HuH-7.5 (cell line): ENCODE data around the gene PSMC1.
"Not testable (repeated sequence)": the region's sequence is repeated elsewhere in the genome, so short reads cannot be mapped to it uniquely, and the experiment has no call there.

ENCODE experiments used
- DNase-seq: peaks from one replicate; pipeline ENCODE4 v3.0.0; 2011; ENCODE audit warnings: low spot score

PSMC1 gene

GRCh38 chr14:90256354-90257131, at the start of gene PSMC1:
Gene PSMC1 (plus strand): TSS chr14:90256553. CDS start chr14:90256598, 45 bp downstream.
- peak; percentile 77 for DNase-seq

- DNase-seq = no peak
Observed at GRCh38 chr14:90213099-90213748, 43.1 kb upstream of the PSMC1 start.

- no peak for DNase-seq
Observed at GRCh38 chr14:90228478-90228877, 27.9 kb upstream of the PSMC1 start.

DNA sequence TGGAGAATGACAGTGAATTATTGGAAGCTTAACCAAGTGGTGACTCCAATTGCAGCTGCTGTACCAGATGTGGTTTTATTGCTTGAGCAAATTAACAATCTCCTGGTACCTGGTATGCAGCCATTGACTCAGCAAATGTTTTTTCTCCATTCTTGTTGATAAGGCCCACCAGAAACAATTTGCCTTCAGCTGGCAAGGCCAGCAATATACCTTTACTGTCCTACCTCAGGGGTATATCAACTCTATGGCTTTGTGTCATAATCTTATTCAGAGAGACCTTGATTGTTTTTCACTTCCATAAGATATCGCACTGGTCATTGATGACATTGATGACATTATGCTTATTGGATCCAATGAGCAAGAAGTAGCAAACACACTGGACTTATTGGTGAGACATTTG, 26.4 kb upstream of the PSMC1 start:
- not testable (repeated sequence) for DNase-seq

GRCh38 chr14:90235179-90235976, 21.0 kb upstream of the PSMC1 start:
- DNase-seq = peak; percentile 47

- no peak for DNase-seq
Observed at GRCh38 chr14:90239139-90239538, 17.2 kb upstream of the PSMC1 start.

- no peak for DNase-seq
Observed at GRCh38 chr14:90242444-90242843, 13.9 kb upstream of the PSMC1 start.

GRCh38 chr14:90246936-90247335, 9.4 kb upstream of the PSMC1 start:
- no peak for DNase-seq

DNA sequence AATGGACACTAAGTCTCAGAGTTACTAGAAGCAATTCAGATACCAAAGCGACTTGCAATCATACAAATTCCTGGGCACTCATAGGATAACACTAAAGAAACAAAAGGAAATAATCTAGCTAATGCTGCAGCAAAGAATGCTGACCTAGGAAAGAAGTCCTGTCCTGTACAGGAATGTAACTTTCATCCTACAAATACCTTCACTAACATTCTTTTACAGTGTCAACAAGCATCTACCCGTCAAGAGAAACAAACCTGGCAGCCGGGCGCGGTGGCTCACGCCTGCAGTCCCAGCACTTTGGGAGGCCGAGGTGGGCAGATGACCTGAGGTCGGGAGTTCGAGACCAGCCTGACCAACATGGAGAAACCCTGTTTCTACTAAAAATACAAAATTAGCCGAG, 8.9 kb upstream of the PSMC1 start:
- not testable (repeated sequence) for DNase-seq

GRCh38 chr14:90248594-90248993, 7.8 kb upstream of the PSMC1 start:
- no peak for DNase-seq

GRCh38 chr14:90253826-90254225, 2.5 kb upstream of the PSMC1 start:
- DNase-seq = no peak

GRCh38 chr14:90255871-90256270, 482 bp upstream of the PSMC1 start:
- no peak for DNase-seq

DNA sequence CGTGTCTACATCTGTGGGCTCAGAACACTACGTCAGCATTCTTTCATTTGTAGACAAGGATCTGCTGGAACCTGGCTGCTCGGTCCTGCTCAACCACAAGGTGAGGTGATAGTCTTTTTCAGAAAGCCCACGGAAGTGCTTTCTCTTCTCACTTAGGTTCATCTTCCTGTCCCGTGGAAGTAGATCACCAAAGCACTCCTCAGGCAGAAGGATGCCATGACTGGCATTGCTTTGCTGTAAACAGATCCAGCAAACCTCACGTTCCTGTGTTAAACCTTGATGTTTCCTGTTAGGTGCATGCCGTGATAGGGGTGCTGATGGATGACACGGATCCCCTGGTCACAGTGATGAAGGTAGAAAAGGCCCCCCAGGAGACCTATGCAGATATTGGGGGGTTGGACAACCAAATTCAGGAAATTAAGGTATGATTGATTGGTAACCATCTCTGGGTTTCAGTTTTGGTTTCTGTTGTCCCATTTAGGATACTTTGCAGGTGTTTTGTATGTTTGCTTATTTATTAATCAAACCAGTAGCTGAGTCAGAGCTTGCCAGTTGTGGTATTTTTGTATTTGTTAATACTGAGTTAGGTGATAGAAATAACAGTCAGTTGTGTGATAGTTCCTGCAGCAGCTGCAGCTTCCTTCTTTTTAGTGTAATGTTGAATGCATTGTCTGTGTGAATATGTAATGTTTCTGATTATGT, 7.5 kb downstream of the PSMC1 start:
- no peak for DNase-seq

GRCh38 chr14:90266441-90267154, 10.2 kb downstream of the PSMC1 start:
- DNase-seq = no peak

DNA sequence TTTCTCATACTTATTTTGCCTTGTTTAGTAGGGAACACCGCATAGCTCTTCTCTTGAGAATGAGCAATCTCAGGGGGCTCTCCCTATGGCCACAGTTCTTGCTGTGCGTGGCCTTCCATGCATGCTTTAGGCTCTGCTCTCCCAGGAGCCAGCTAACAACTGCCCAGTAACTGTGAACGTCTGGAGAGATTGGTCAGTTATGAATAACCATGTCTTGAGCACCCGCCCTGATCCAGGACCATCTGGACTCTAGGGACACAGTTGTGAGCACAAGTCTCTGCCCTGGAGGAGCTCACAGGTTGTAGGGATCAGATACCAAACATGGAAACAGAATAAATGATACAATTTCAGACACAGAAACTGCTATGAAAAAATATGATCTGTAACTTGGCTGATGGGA, 12.1 kb downstream of the PSMC1 start:
- no peak for DNase-seq

- no peak for DNase-seq
Observed at GRCh38 chr14:90272523-90272922, 16.2 kb downstream of the PSMC1 start.

DNA sequence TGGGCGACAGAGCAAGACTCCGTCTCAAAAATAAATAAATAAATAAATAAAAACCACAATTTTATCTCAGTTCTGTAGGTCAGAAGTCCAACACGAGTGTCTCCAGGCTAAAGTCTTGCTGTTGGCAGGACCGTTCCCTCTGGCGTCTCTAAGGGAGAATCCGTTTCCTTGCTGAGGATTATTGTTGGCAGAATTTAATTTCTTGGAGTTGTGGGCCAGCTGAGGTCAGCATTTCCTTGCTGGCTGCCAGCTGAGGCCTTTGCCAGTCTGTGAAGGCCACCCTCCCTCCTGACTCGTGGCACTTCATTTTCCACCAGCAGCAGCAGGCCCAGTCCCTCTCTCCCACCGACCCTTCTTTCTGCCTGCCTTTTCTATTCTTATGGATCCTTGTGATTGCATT, 17.2 kb downstream of the PSMC1 start:
- no peak for DNase-seq

DNA sequence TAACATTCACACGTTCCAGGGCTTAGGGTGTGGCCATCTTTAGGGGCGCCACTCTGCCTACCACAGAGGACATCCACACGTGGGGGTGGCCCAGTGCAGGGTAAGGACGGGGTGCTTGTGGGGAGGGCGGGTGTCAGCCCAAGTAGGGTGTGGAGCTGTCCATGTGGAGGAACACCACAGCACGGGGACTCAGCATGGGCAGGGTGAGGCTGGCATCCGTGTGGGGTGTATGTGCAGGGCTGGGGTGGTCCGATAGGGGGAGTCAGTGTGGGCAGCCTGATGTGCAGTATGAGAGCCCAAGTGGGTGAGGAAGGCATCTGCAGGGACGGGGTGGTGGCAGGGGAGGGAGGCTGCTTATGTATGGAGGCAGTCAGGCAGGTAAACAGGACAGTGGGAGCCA, 17.7 kb downstream of the PSMC1 start:
- DNase-seq = peak; percentile 19

DNA sequence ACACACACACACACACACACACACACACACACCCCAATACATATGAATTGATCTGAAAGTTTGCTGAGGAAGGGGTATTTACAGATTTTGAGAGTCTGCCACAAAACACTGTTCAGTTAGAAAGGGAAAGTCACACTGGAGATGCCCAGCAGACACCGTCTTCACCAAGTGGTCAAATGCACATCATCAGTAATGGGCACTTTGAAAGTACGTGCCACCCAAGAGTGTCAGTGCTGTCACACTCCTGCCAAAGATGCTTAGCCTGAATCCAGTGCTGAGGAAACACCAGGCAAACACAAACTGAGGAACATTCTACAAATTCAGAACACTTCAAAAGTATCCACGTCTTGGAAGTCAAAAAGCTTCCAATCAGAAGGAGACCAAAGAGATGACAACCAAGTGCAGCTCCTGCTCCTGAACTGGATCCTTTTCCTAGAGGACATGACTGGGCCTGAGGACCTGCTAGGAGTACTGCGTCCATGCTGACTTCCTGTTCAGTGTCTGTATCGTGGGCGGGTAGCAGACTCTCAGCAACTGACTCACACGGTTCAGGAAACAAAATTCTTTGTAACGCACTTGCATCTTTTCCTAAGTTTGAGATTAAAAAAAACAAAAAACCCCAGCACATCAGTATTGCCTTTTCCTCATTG, 18.6 kb downstream of the PSMC1 start:
- DNase-seq = no peak

DNA sequence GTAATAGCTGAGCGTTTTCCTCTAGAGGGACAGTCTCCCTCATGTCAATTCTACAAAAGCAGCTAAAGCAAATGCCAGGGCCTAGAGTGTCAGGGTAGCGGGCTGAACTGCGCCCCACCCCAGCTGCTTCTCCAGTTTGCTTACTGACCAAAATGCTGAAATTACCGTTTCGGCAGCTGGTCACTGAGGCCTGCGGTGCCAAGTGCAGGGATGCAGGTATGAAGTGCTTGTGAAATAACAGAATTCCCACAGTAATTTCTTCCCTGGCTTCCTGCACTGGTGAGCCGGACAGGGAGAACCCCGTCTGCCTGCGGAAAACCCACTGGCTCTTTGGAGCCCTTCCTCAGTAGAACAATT, 19.1 kb downstream of the PSMC1 start:
- DNase-seq = no peak

DNA sequence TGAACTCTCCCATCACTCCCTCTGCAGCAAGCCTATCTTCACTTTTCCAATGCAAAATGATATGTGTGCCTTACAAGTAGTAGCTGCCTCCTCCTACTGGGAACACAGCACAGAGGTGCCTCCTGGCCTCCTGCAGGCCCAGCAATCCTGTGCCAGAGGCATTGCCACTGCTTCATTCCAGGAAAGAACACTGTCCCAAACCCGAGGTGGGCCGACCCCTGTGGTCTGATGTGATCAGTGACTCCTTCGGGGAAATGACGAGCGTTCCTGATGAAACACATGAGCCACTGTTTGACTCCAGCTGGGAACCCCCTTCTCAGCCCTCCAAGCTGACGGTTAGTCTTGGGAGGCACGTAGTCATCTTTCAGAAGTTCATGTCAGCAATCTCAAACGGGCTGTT, 19.5 kb downstream of the PSMC1 start:
- DNase-seq = no peak
